Keratinocyte (primary cell): ENCODE data around the gene LVRN. TPM values are rescaled to one million over a fixed set of nuclear protein-coding genes. Genes with fewer than 3 reads are reported as not detected.

Experiments used
- DNase-seq: peaks from one replicate; pipeline ENCODE4 v3.0.0-alpha.2; 2011; ENCODE audit warnings: low read depth, missing footprints, low spot score
- FAIRE-seq: peaks from 2 replicates; lab custom pipeline; 2011; peaks lifted over from hg19 to GRCh38; lab: Jason Lieb, UNC
- H2AFZ ChIP-seq: 2 replicates; pipeline ENCODE4 v1.6.0; 2012; ENCODE audit warnings: low read length, control low read depth, inconsistent platforms; ENCODE audit not compliant: control insufficient read depth
- H3K27ac ChIP-seq: 2 replicates; pipeline ENCODE4 v1.5.1; 2011; ENCODE audit warnings: low read length; ENCODE audit not compliant: control insufficient read depth, insufficient read depth
- H3K27me3 ChIP-seq: 3 replicates; pipeline ENCODE4 v1.6.0; 2011; ENCODE audit warnings: low read length; ENCODE audit not compliant: control insufficient read depth, insufficient read depth; ENCODE audit errors: extremely low read depth
- H3K36me3 ChIP-seq, 2 experiments: 2 replicates in 1 of 2; 3 replicates in 1 of 2; pipeline ENCODE4 v1.5.1; 2011; ENCODE audit warnings: low read length in 2 of 2, mild to moderate bottlenecking in 1 of 2; ENCODE audit not compliant: control insufficient read depth in 2 of 2, insufficient read depth in 2 of 2; ENCODE audit errors: extremely low read depth in 1 of 2
- H3K4me1 ChIP-seq: 3 replicates; pipeline ENCODE4 v1.5.1; 2011; ENCODE audit warnings: low read length; ENCODE audit not compliant: control insufficient read depth, insufficient read depth; ENCODE audit errors: extremely low read depth
- H3K4me2 ChIP-seq: 3 replicates; pipeline ENCODE4 v1.6.0; 2011; ENCODE audit warnings: low read depth, low read length; ENCODE audit not compliant: control insufficient read depth, insufficient read depth; ENCODE audit errors: extremely low read depth
- H3K4me3 ChIP-seq, 3 experiments: fragments of 200-600 bp in 1 of 3; sonication (generic) in 1 of 3; 2 replicates in 2 of 3; 3 replicates in 1 of 3; pipeline ENCODE4 v1.5.1; 2011 to 2016; ENCODE audit warnings: low read length in 3 of 3, mild to moderate bottlenecking in 3 of 3, control low read depth in 2 of 3, inconsistent platforms in 1 of 3, low read depth in 1 of 3, mixed read lengths in 1 of 3, mixed run types in 1 of 3, moderate library complexity in 1 of 3; ENCODE audit not compliant: control insufficient read depth in 2 of 3, insufficient read depth in 2 of 3; ENCODE audit errors: extremely low read depth in 1 of 3
- H3K79me2 ChIP-seq: 2 replicates; pipeline ENCODE4 v1.6.0; 2012; ENCODE audit warnings: low read length; ENCODE audit not compliant: control insufficient read depth, insufficient read depth
- H3K9ac ChIP-seq: 3 replicates; pipeline ENCODE4 v1.6.0; 2011; ENCODE audit warnings: low read length; ENCODE audit not compliant: control insufficient read depth, insufficient read depth; ENCODE audit errors: extremely low read depth
- H3K9me1 ChIP-seq: 3 replicates; pipeline ENCODE4 v1.6.0; 2011; ENCODE audit warnings: low read length; ENCODE audit not compliant: control insufficient read depth, insufficient read depth; ENCODE audit errors: extremely low read depth
- H3K9me3 ChIP-seq: 2 replicates; pipeline ENCODE4 v1.5.1; 2012; ENCODE audit warnings: low read depth, low read length; ENCODE audit not compliant: control insufficient read depth
- H4K20me1 ChIP-seq: 3 replicates; pipeline ENCODE4 v1.6.0; 2011; ENCODE audit warnings: low read length; ENCODE audit not compliant: control insufficient read depth, insufficient read depth; ENCODE audit errors: extremely low read depth
- EZH2 ChIP-seq: IDR thresholded peaks from one replicate; pipeline ENCODE4 v1.6.1; 2012; ENCODE audit warnings: inconsistent platforms, mild to moderate bottlenecking, low read length, moderate library complexity
- dilution Hi-C: fragments of 300-500 bp; cut with MboI; formaldehyde crosslinking; loops from one replicate; pipeline ENCODE4 v1.7.0; 2020; ENCODE audit warnings: low sequenced_read_pairs; ENCODE audit not compliant: extremely low pct_ligation_motif_present
- polyA plus RNA-seq, 5 experiments: library from polyadenylated mRNA; depleted of rRNA in 3 of 5; stranded (reverse) in 3 of 5; stranded (forward) in 1 of 5; unstranded in 1 of 5; fragments of >200 nt; gene quantifications; 1 replicate in 1 of 5; 2 replicates in 3 of 5; 3 replicates in 1 of 5; pipeline versions ENCODE4 v1.2.1 to v1.2.3, GENCODE V29; 2011 to 2012; ENCODE audit warnings: missing spikeins in 2 of 5, low read depth in 1 of 5, low replicate concordance in 1 of 5
- TF ChIP-seq, protein P1 (sequence below), 3 experiments: IDR thresholded peaks in 1 of 3; conservative IDR thresholded peaks in 1 of 3; optimal IDR thresholded peaks in 1 of 3; 2 replicates in 2 of 3; 3 replicates in 1 of 3; pipeline versions ENCODE3 to v1.5.1; 2011; ENCODE audit warnings: low read length in 3 of 3, mild to moderate bottlenecking in 3 of 3, moderate library complexity in 2 of 3, control low read depth in 1 of 3, inconsistent platforms in 1 of 3; ENCODE audit not compliant: insufficient read depth in 2 of 3; ENCODE audit errors: extremely low read depth in 1 of 3

Gene LVRN
- polyA plus RNA-seq, 1 donor (not counting 4 experiments of a cell fraction or from before 2014, with no cell fraction given), result 0.08 TPM

DNA sequence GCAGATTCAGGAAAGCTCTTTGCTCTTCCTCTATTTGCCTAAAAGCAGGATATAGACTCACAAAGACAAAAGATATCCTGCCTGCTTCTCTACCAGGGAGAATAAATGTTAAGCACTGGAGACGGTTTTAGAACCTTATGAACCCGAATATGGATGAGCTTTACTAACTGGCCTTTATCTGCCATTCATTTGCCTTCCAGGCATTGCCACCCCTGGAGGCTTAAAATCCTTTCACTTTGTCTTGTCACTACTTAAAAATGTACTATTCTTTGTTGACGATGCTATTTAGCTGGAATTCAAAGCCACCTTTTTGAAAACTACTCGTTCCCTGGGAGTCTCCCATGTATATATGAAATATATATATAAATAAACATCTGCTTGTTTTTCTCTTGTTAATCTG is 23.2 kb upstream of the LVRN start:
- Histone ChIP-seq H3K4me2 (no peak overlapping the region), H3K27me3 (no peaks in the 10 kb centered on the region), H3K9ac (no peak overlapping the region), H3K9me3 (no peaks in the 10 kb centered on the region), H3K27ac (no peak overlapping the region), H3K79me2 (no peaks in the 10 kb centered on the region), H3K9me1 (no peaks in the 10 kb centered on the region), H2AFZ (no peak overlapping the region), H3K36me3 (no peaks in the 10 kb centered on the region), H3K4me3 (no peak overlapping the region), H4K20me1 (no peaks in the 10 kb centered on the region), H3K4me1 (peaks cover 8% of the 10 kb centered on the region)
- dilution Hi-C loops, result no loop called here
- DNase-seq, result no peak
- no peak for TF ChIP-seq EZH2
- TF ChIP-seq, protein P1, sequence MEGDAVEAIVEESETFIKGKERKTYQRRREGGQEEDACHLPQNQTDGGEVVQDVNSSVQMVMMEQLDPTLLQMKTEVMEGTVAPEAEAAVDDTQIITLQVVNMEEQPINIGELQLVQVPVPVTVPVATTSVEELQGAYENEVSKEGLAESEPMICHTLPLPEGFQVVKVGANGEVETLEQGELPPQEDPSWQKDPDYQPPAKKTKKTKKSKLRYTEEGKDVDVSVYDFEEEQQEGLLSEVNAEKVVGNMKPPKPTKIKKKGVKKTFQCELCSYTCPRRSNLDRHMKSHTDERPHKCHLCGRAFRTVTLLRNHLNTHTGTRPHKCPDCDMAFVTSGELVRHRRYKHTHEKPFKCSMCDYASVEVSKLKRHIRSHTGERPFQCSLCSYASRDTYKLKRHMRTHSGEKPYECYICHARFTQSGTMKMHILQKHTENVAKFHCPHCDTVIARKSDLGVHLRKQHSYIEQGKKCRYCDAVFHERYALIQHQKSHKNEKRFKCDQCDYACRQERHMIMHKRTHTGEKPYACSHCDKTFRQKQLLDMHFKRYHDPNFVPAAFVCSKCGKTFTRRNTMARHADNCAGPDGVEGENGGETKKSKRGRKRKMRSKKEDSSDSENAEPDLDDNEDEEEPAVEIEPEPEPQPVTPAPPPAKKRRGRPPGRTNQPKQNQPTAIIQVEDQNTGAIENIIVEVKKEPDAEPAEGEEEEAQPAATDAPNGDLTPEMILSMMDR (optimal IDR thresholded peaks at IDR 0.05 in 1 of 3, IDR thresholded peaks at IDR 0.05 in 1 of 3, conservative IDR thresholded peaks at IDR 0.05 in 1 of 3; ENCODE audit: extremely low read depth in 1 of 3, insufficient read depth in 2 of 3, low read length in 3 of 3), result no peak
- peak; percentile 51 for FAIRE-seq

DNA sequence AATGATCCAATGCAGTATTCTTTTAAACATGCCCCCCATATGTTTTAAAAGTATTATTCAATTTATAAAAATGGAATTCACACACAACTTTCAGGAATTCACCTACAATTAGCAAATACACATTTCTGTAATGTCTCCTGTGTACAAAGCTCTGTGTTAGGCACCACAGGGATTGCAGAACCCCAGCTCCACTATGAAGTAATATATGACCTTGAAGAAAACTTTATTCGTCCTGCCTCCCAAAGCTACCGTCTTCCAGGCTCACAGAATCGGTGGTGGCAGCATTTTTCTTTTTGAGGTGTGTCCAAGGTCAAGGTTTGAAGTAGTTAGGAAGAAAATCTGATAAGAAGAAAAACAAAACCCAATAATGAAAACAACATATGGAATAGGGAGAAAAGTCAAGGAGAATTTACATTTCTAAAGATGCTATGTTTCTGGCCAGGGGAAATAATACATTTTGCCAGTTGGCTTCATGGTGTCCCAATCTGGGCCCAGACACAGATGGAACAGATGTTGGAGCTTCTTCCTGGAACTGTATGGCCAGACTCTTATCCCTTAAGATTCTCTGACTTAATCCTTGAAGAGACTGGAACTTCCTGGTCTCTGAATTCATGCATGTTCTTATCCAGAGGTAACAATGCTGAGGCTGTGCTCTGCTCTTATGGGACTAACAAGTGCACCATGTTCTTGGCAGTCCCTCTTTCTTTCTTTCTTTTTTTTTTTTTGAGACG is 22.0 kb upstream of the LVRN start:
- no peaks in the 10 kb centered on the region for H4K20me1 ChIP-seq
- H3K4me3 ChIP-seq, result no peak overlapping the region
- no peak overlapping the region for H3K4me2 ChIP-seq
- H3K36me3 ChIP-seq, result no peaks in the 10 kb centered on the region
- no peaks in the 10 kb centered on the region for H3K27me3 ChIP-seq
- H3K9ac ChIP-seq, result no peak overlapping the region
- no peak overlapping the region for H3K27ac ChIP-seq
- H2AFZ ChIP-seq, result no peak overlapping the region
- no peaks in the 10 kb centered on the region for H3K9me1 ChIP-seq
- H3K79me2 ChIP-seq, result no peaks in the 10 kb centered on the region
- H3K9me3 ChIP-seq, result no peaks in the 10 kb centered on the region
- peaks cover 8% of the 10 kb centered on the region for H3K4me1 ChIP-seq
- FAIRE-seq (no peak), DNase-seq (no peak)
- dilution Hi-C loops, result no loop called here
- TF ChIP-seq, protein P1 (optimal IDR thresholded peaks at IDR 0.05 in 1 of 3, IDR thresholded peaks at IDR 0.05 in 1 of 3, conservative IDR thresholded peaks at IDR 0.05 in 1 of 3; ENCODE audit: extremely low read depth in 1 of 3, insufficient read depth in 2 of 3, low read length in 3 of 3), result no peak
- TF ChIP-seq EZH2, result no peak
